IgD-negative memory B cell (primary cell): ENCODE results near the gene OSGIN1. TPM values are rescaled to one million over a fixed set of nuclear protein-coding genes. Genes with fewer than 3 reads are reported as not detected.
"Not testable (repeated sequence)": the region's sequence is repeated elsewhere in the genome, so short reads cannot be mapped to it uniquely, and the experiment has no call there.

Experiments used
- H3K27ac Mint-ChIP-seq, 3 donors: one replicate each; pipeline ENCODE4 v1.8.0; 2020 to 2022; ENCODE audit warnings: mild to moderate bottlenecking in 3 of 3, mixed read lengths in 3 of 3, moderate library complexity in 1 of 3
- H3K27me3 Mint-ChIP-seq: one replicate; pipeline ENCODE4 v1.8.0; 2021; ENCODE audit warnings: mixed read lengths
- H3K36me3 Mint-ChIP-seq: one replicate; pipeline ENCODE4 v1.8.0; 2020; ENCODE audit warnings: mild to moderate bottlenecking, mixed read lengths
- H3K4me1 Mint-ChIP-seq, 3 donors: one replicate each; pipeline ENCODE4 v1.8.0; 2020 to 2022; ENCODE audit warnings: mixed read lengths in 3 of 3, mild to moderate bottlenecking in 1 of 3
- H3K4me3 Mint-ChIP-seq, 4 donors: one replicate each; pipeline ENCODE4 v1.8.0; 2020 to 2022; ENCODE audit warnings: mild to moderate bottlenecking in 4 of 4, mixed read lengths in 4 of 4, moderate library complexity in 3 of 4
- H3K9me3 Mint-ChIP-seq, 3 donors: one replicate each; pipeline ENCODE4 v1.8.0; 2020 to 2021; ENCODE audit warnings: mixed read lengths in 3 of 3, mild to moderate bottlenecking in 1 of 3
- polyA plus RNA-seq: library from polyadenylated mRNA; unstranded; fragments of 300-500 nt; fragmentation: Illumina TruSeq; gene quantifications from one replicate; pipeline ENCODE4 v1.2.3, GENCODE V29; 2021

Gene OSGIN1
- polyA plus RNA-seq, 1 donor from 2014 or later: 0.46 TPM

DNA sequence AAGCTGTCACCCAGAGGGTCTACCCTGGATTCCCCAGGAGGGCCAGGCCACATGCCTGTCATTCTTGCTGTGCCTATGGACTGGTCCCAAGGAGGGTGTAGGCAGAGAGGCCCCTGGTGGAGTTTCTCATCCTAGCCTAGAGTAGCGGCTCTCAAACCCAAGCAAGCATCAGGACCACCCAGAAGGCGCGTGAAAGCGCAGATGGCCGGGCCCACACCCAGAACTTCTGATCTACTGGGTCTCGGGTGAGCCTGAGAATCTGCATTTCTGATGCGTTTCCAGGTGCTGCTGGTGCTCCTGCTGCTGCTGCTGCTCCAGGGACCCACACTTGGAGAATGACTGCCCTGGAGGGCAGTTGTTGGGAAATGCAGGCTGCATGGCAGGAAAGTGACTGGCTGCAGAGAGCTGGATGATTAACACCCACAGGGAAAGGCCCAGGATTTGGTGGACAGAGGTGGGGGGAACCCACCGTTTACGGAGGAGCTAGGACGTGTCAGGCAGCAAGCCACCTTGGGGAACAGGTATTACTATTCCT lies 9.5 kb upstream of the OSGIN1 start:
- peak overlapping the region in 1 of 3 donors; percentile 39 for H3K27ac Mint-ChIP-seq
- no peak overlapping the region for H3K4me3 Mint-ChIP-seq
- no peaks in the 10 kb centered on the region for H3K9me3 Mint-ChIP-seq
- peaks cover 0 to 3% (median 0%) of the 10 kb centered on the region in 3 donors for H3K4me1 Mint-ChIP-seq
- peaks cover 5% of the 10 kb centered on the region for H3K36me3 Mint-ChIP-seq
- peaks cover 4% of the 10 kb centered on the region for H3K27me3 Mint-ChIP-seq

DNA sequence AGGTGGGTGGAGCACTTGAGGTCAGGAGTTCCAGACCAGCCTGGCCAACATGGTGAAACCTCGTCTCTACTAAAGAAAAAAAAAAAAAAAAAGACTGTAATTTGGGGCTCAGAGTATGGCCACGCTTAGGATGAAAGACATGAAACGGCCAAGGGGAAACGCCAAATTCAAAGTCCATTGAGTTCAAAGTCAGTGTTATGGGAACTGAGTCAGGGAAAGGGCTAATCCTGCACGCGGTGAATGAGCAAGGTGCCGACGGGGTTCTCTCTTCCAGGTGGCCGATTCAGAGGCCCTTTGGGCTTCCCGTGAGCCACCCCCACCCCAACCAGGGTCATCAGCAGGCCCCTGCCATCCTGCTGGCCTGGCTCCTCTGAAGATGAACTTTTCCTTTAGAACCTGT lies 7.5 kb upstream of the OSGIN1 start:
- no peaks in the 10 kb centered on the region for H3K9me3 Mint-ChIP-seq
- H3K36me3 Mint-ChIP-seq: peaks cover 2% of the 10 kb centered on the region
- peaks cover 4% of the 10 kb centered on the region for H3K27me3 Mint-ChIP-seq
- H3K4me3 Mint-ChIP-seq: no peak overlapping the region
- H3K27ac Mint-ChIP-seq: no peak overlapping the region
- H3K4me1 Mint-ChIP-seq: no peaks in the 10 kb centered on the region

- Mint-ChIP-seq H3K36me3 (peaks cover 1% of the 10 kb centered on the region), H3K4me3 (no peak overlapping the region), H3K27ac (no peak overlapping the region), H3K4me1 (no peaks in the 10 kb centered on the region), H3K9me3 (no peaks in the 10 kb centered on the region), H3K27me3 (peaks cover 2% of the 10 kb centered on the region)
These were observed 6.8 kb upstream of the OSGIN1 start for GRCh38 chr16:83946154-83946780.

DNA sequence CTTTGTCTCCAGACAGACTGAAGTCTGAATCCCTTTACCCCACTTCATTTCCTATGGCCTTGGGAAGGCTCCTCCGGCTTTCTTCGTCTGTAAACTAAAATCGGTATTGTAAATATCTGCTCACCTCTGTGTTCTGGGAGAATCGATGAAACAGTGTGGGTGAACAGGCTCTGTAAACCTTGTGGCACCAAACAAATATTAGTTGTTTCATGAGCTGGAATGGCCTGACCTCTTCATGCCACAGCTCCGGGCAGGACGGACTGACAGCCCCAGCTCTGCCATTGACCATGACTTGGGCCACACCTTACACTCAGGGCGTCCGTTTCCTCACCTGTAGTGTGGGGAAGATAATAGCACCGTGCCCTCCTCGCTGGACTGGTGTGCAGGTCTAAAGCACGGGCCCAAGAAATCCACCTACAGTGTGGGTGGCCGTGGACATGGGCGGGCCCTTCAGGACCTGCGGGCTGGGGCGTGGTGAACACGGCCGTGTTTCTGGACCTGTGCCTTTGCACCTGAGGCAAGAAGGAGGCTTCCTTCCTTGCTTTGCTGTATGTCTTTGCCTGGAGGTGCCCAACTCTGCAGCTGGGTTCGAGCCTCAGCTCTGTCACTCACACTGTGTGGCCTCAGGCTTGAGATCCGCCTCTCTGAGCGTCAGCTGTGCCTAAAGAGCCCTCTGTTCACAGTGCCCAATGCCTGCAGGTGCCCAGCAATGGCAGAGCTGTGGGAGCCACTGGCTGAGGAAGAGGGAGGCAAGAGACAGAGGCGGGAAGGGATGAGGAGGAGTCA lies 6.1 kb upstream of the OSGIN1 start:
- H3K4me3 Mint-ChIP-seq: no peak overlapping the region

DNA sequence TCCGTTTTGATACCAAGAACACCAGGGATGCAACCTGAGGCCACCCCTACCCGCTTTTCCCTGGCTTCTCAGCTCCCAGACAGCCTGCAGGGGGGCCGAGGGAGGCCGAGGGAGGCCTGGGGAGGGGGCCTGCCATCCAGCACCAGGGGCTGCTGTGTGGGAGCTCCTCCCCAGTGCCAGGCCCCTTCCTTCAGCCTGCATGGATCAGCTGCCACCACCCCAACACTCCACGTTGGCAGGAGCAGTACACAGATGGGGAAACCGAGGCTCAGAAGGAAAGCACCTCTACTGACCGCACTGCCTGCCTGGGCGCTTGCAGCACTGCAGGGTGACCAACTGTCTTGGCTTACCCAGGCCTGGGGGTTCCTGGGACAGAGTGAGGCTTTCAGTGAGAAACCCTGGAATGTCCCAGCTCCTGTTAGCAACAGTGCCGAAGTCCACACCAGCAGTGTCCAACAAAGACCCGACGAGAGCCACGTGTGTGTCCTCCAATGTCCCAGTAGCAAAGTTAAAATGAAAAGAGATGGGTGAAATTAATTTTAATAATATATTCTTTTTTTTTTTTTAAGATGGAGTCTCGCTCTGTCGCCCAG lies 5.3 kb upstream of the OSGIN1 start:
- peaks cover 1% of the 10 kb centered on the region for H3K36me3 Mint-ChIP-seq
- no peaks in the 10 kb centered on the region for H3K9me3 Mint-ChIP-seq
- peaks cover 2% of the 10 kb centered on the region for H3K27me3 Mint-ChIP-seq
- H3K27ac Mint-ChIP-seq: no peak overlapping the region
- no peak overlapping the region for H3K4me3 Mint-ChIP-seq
- H3K4me1 Mint-ChIP-seq: no peaks in the 10 kb centered on the region

More for the DNA sequence above, 6.1 kb upstream of the OSGIN1 start:
- peaks cover 2% of the 10 kb centered on the region for H3K27me3 Mint-ChIP-seq
- H3K36me3 Mint-ChIP-seq: peaks cover 1% of the 10 kb centered on the region
- H3K27ac Mint-ChIP-seq: no peak overlapping the region
- no peaks in the 10 kb centered on the region for H3K4me1 Mint-ChIP-seq
- H3K9me3 Mint-ChIP-seq: no peaks in the 10 kb centered on the region

DNA sequence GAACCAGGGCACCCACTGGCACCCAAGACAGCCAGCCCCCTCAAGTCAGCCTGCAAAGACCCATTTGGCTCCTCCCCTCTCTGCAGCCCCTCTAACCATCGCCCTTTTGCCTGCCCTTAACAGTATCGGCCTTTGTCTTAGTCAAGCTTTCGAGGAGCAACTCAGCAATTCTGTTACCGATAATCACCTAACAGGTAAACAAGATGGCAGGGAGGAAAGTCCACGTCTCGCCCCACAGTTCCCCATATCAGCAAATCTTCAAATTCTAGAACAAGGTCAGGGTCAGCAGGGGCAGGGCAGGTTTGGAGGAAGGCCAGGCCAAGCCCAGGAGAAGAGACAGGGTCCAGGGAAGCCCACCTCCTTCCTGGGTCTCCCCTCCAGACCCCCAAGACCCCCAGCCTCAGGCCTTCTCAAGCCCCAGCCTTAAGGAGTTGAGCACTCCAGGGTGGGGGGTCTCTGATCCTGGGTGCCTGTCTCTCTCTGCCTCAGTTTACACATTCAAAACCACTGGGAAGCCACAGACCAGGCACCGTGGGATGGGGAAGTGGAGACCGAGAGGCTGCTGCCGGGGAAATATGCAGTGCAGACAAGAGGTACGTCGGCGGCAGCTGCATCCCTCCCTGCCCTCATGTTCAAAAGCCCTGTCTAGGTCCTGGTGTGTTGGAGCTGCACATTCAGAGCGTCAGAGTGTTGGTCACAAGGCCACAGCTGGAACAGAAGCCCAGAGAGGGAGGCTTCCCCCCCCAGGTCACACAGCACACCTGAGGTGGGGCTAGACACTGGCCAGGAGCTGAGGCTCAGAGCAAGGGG lies 3.9 kb upstream of the OSGIN1 start:
- peaks cover 9% of the 10 kb centered on the region for H3K27me3 Mint-ChIP-seq
- H3K27ac Mint-ChIP-seq: no peak overlapping the region
- H3K9me3 Mint-ChIP-seq: no peaks in the 10 kb centered on the region
- H3K4me3 Mint-ChIP-seq: no peak overlapping the region
- H3K4me1 Mint-ChIP-seq: peaks cover 2 to 3% (median 2%) of the 10 kb centered on the region in 3 donors
- H3K36me3 Mint-ChIP-seq: no peaks in the 10 kb centered on the region

DNA sequence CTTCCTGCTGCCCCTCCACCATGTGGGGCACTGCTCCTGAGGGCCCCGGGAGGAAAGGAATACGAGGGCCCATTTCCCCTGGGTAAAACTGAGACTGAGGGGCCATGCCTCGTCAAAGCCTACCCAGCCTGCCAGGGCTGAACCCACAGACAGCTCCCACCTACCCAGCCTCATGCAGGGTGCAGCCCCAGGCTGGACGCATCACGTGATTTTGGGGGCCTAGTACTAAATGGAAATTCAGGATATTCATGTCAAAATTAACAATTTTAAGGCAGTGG lies 3.4 kb upstream of the OSGIN1 start:
- no peaks in the 10 kb centered on the region for H3K36me3 Mint-ChIP-seq
- H3K27me3 Mint-ChIP-seq: peaks cover 15% of the 10 kb centered on the region
- no peak overlapping the region for H3K4me3 Mint-ChIP-seq
- no peak overlapping the region for H3K27ac Mint-ChIP-seq
- no peaks in the 10 kb centered on the region for H3K9me3 Mint-ChIP-seq
- peaks cover 2 to 7% (median 3%) of the 10 kb centered on the region in 3 donors for H3K4me1 Mint-ChIP-seq

GRCh38 chr16:83950862-83951399 lies 2.1 kb upstream of the OSGIN1 start:
- not testable (repeated sequence) for H3K27ac Mint-ChIP-seq, H3K36me3 Mint-ChIP-seq, H3K4me1 Mint-ChIP-seq, H3K4me3 Mint-ChIP-seq, H3K9me3 Mint-ChIP-seq
- H3K27me3 Mint-ChIP-seq: peaks cover 19% of the 10 kb centered on the region

- H3K27ac Mint-ChIP-seq: no peak overlapping the region
- peaks cover 25% of the 10 kb centered on the region for H3K27me3 Mint-ChIP-seq
- H3K4me1 Mint-ChIP-seq: peaks cover 2 to 7% (median 3%) of the 10 kb centered on the region in 3 donors
- H3K36me3 Mint-ChIP-seq: no peaks in the 10 kb centered on the region
- H3K4me3 Mint-ChIP-seq: no peak overlapping the region
- H3K9me3 Mint-ChIP-seq: no peaks in the 10 kb centered on the region
These were observed 1.5 kb upstream of the OSGIN1 start for GRCh38 chr16:83951544-83951943.

DNA sequence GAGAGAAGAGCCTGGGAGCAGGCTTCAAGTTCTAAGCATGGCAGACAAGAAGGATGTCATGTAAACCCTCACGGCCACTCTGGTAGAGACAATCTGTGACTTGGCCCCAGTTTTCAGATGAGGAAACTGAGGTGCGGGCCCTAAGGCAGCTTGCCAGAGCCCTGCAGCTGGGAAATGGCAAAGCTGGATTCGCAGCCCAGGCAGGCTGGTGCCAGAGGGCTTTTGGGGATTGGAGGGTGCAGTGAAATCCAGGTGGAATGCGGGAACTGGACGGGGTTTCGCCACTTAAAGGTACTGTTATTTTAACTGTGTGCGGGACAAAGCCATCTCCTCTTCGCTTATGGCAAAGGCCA lies 477 bp upstream of the OSGIN1 start:
- Mint-ChIP-seq H3K4me3 (no peak overlapping the region), H3K4me1 (peaks cover 2 to 7% (median 6%) of the 10 kb centered on the region in 3 donors), H3K9me3 (no peaks in the 10 kb centered on the region), H3K27me3 (peaks cover 27% of the 10 kb centered on the region), H3K27ac (no peak overlapping the region), H3K36me3 (no peaks in the 10 kb centered on the region)

- H3K9me3 Mint-ChIP-seq: no peaks in the 10 kb centered on the region
- no peak overlapping the region for H3K27ac Mint-ChIP-seq
- peak overlapping the region in 1 of 4 donors; percentile 31 for H3K4me3 Mint-ChIP-seq
- no peaks in the 10 kb centered on the region for H3K36me3 Mint-ChIP-seq
- H3K4me1 Mint-ChIP-seq: peaks cover 2 to 7% (median 6%) of the 10 kb centered on the region in 3 donors
- H3K27me3 Mint-ChIP-seq: peaks cover 27% of the 10 kb centered on the region
These were observed 946 bp downstream of the OSGIN1 start for GRCh38 chr16:83953796-83954576.

DNA sequence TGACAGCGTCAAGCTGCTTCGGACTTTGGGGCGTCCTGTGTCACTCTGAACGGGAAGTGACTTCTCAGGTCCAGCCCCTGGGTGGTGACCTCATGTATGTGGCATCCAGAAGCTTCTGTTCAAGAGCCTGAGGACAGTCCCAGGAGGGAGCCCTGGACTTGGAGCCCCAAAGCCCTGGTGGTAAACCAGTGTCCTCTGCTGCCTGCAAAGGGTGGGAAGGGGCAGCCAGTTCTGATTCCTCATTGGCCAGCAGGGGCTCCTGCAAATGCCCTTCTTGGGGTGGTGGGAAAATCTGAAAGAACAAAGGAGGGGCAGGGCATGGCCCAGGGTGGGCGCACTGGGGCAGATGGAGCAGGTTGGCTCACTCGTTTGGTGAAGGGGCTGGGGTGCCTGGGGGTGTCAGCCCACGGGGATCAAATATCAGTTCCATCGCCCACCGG lies 1.6 kb downstream of the OSGIN1 start:
- no peaks in the 10 kb centered on the region for H3K9me3 Mint-ChIP-seq
- H3K27me3 Mint-ChIP-seq: peaks cover 27% of the 10 kb centered on the region
- peak overlapping the region in 1 of 4 donors; percentile 31 for H3K4me3 Mint-ChIP-seq
- H3K27ac Mint-ChIP-seq: no peak overlapping the region
- H3K4me1 Mint-ChIP-seq: peaks cover 2 to 7% (median 6%) of the 10 kb centered on the region in 3 donors
- no peaks in the 10 kb centered on the region for H3K36me3 Mint-ChIP-seq

GRCh38 chr16:83955218-83956130 lies 2.4 kb downstream of the OSGIN1 start:
- Mint-ChIP-seq H3K4me1 (peaks cover 2 to 7% (median 6%) of the 10 kb centered on the region in 3 donors), H3K27ac (no peak overlapping the region), H3K27me3 (peaks cover 27% of the 10 kb centered on the region), H3K36me3 (no peaks in the 10 kb centered on the region), H3K9me3 (no peaks in the 10 kb centered on the region), H3K4me3 (no peak overlapping the region)
